Panc1 (cell line): ENCODE results near the gene SOX30. TPM values are rescaled to one million over a fixed set of nuclear protein-coding genes. Genes with fewer than 3 reads are reported as not detected.

Source experiments
- ATAC-seq: fragments of 200-7000 bp; cut with Tn5 transposase; 2 replicates; pipeline ENCODE4 v1.9.1; 2020; ENCODE audit warnings: mild to moderate bottlenecking, moderate library complexity
- BruUV-seq: library from RNA; stranded (reverse); fragments of 400-500 nt; replicated peaks from 2 replicates; lab custom pipeline; 2021; lab: Mats Ljungman, UMichigan
- CTCF ChIA-PET: fragments of 300-600 bp; sonication (Branson Sonifier 250); formaldehyde crosslinking; loops from one replicate; lab custom pipeline; 2022; ENCODE audit warnings: antibody characterized with exemption; lab: Charles Lee
- POLR2A ChIA-PET: fragments of 300-600 bp; sonication (Branson Sonifier 250); formaldehyde crosslinking; loops from one replicate; lab custom pipeline; 2022; ENCODE audit warnings: antibody characterized with exemption; lab: Charles Lee
- DNase-seq: peaks from one replicate; pipeline ENCODE4 v3.0.0-alpha.2; 2010; ENCODE audit warnings: low read depth, low spot score
- H3K27ac ChIP-seq: 2 replicates; pipeline ENCODE4 v1.5.1; 2011; ENCODE audit warnings: mild to moderate bottlenecking, low read length, inconsistent platforms
- H3K27me3 ChIP-seq: fragments of 200-500 bp; sonication (Bioruptor generic); 2 replicates; pipeline ENCODE4 v1.6.0; 2014; ENCODE audit warnings: low read length, inconsistent platforms; ENCODE audit not compliant: control insufficient read depth, insufficient read depth
- H3K36me3 ChIP-seq: fragments of 200-500 bp; sonication (Bioruptor generic); 2 replicates; pipeline ENCODE4 v1.5.1; 2014; ENCODE audit warnings: inconsistent platforms, mild to moderate bottlenecking, low read length, moderate library complexity; ENCODE audit not compliant: control insufficient read depth, insufficient read depth
- H3K4me1 ChIP-seq: 2 replicates; pipeline ENCODE4 v1.5.1; 2011; ENCODE audit warnings: inconsistent platforms, mild to moderate bottlenecking, low read length, moderate library complexity; ENCODE audit not compliant: control insufficient read depth, insufficient read depth
- H3K4me3 ChIP-seq, 2 experiments: 2 replicates each; pipeline ENCODE4 v1.5.1; 2011 to 2012; ENCODE audit warnings: low read depth in 2 of 2, low read length in 2 of 2, mild to moderate bottlenecking in 2 of 2, inconsistent platforms in 1 of 2, moderate library complexity in 1 of 2
- H3K9me3 ChIP-seq: fragments of 200-500 bp; sonication (Bioruptor generic); 2 replicates; pipeline ENCODE4 v1.5.1; 2014; ENCODE audit warnings: low read depth, mild to moderate bottlenecking, inconsistent platforms, low read length, moderate library complexity; ENCODE audit not compliant: control insufficient read depth, insufficient read depth
- CTCF ChIP-seq: fragments of 450-650 bp; IDR thresholded peaks from 2 replicates; pipeline ENCODE4 v1.5.1; 2017; ENCODE audit warnings: mild to moderate bottlenecking
- POLR2AphosphoS5 ChIP-seq: IDR thresholded peaks from 2 replicates; pipeline ENCODE4 v1.6.1; 2012; ENCODE audit warnings: mild to moderate bottlenecking, low read depth, low read length, moderate library complexity
- REST ChIP-seq, 2 experiments: IDR thresholded peaks; 2 replicates each; pipeline ENCODE4 v1.6.1; 2011 to 2012; ENCODE audit warnings: low read depth in 2 of 2, control low read depth in 1 of 2, low read length in 1 of 2, mild to moderate bottlenecking in 1 of 2, moderate library complexity in 1 of 2; ENCODE audit not compliant: insufficient read depth in 1 of 2
- SIN3A ChIP-seq: IDR thresholded peaks from 2 replicates; pipeline ENCODE4 v1.6.1; 2012; ENCODE audit warnings: low read depth, mild to moderate bottlenecking, low read length, moderate library complexity, borderline replicate concordance; ENCODE audit not compliant: insufficient read depth
- TCF7L2 ChIP-seq: IDR thresholded peaks from 2 replicates; pipeline ENCODE4 v1.6.1; 2011; ENCODE audit warnings: mild to moderate bottlenecking, low read depth, low read length, inconsistent platforms
- in situ Hi-C: cut with HindIII; loops from 2 replicates; pipeline ENCODE4 v1.10.0; 2016; ENCODE audit warnings: low sequenced_read_pairs, low pct_unique_long_range_greater_than_20kb
- intact Hi-C: fragments of 100-400 bp; cut with micrococcal nuclease; formaldehyde crosslinking; loops from one replicate; pipeline ENCODE4 v1.10.0; 2022; ENCODE audit not compliant: unreplicated experiment
- total RNA-seq: library from RNA; stranded (reverse); gene quantifications from one replicate; pipeline ENCODE4 v1.2.1, GENCODE V29; 2021; ENCODE audit not compliant: unreplicated experiment

Gene SOX30
- total RNA-seq, 1 experiment from 2014 or later, result not detected

DNA sequence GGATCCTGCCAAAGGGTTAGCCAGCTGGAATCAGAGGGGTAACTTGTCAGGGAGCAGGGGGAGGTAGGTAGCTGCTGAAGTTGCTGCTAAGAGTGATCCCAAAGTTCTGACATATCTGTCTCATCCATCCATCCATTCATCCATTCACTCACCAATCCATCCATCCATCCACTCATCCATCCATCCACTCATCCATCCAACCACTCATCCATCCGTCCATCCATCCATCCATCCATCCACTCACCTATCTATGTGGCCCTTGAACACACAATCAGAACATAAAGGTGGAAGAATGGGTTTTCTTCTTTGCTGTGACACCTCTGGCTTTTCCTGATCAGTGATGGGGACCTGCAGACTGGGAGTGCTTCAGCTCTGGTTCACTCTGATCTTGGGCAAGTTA lies 16.1 kb upstream of the SOX30 start:
- H3K9me3 ChIP-seq, result no peaks in the 10 kb centered on the region
- in situ Hi-C loops (no loop called here), intact Hi-C loops (loop anchor here (5.0 kb wide), 1 partner anchor 49 kb away; no protein-coding TSS in a partner anchor)
- no peak for TF ChIP-seq POLR2AphosphoS5
- no peak for TF ChIP-seq CTCF
- no peak for TF ChIP-seq REST (IDR thresholded peaks at IDR 0.05; ENCODE audit: insufficient read depth in 1 of 2, low read depth in 2 of 2, low read length in 1 of 2)
- no peak for TF ChIP-seq SIN3A
- no peak for TF ChIP-seq TCF7L2
- H3K4me1 ChIP-seq, result no peaks in the 10 kb centered on the region
- ChIA-PET CTCF (interaction anchor here (0.6 to 1.7 kb wide), 2 partner anchors 12 to 75 kb away, joined by 4 to 8 read pairs; partner anchors contain the start of gene LSM11), POLR2A (no interaction called here)
- no peak overlapping the region for H3K27ac ChIP-seq
- no peaks in the 10 kb centered on the region for H3K36me3 ChIP-seq
- H3K4me3 ChIP-seq, result no peak overlapping the region
- DNase-seq (no peak), ATAC-seq (peak; percentile 29; the same call in 1 of the 2 replicates)
- BruUV-seq, result no TSS peak
- peaks cover 8% of the 10 kb centered on the region for H3K27me3 ChIP-seq

GRCh38 chr5:157665467-157666070 lies 13.3 kb upstream of the SOX30 start:
- CTCF ChIA-PET, result interaction anchor here (0.7 kb wide), 1 partner anchor 88 kb away, joined by 3 read pairs; no protein-coding TSS in a partner anchor
- in situ Hi-C loops, result no loop called here
- no TSS peak for BruUV-seq

More at GRCh38 chr5:157665467-157666070, 13.3 kb upstream of the SOX30 start:
- peaks cover 5% of the 10 kb centered on the region for H3K27me3 ChIP-seq
- intact Hi-C loops, result loop anchor here (5.0 kb wide), 1 partner anchor 52 kb away; no protein-coding TSS in a partner anchor
- H3K4me3 ChIP-seq, result no peak overlapping the region
- no peaks in the 10 kb centered on the region; the same call in 1 of the 2 replicates for H3K9me3 ChIP-seq
- H3K36me3 ChIP-seq, result no peaks in the 10 kb centered on the region
- TF ChIP-seq TCF7L2 (no peak), POLR2AphosphoS5 (no peak), CTCF (no peak), REST (IDR thresholded peaks at IDR 0.05; ENCODE audit: insufficient read depth in 1 of 2, low read depth in 2 of 2, low read length in 1 of 2) (no peak), SIN3A (no peak)
- no peak overlapping the region for H3K27ac ChIP-seq
- POLR2A ChIA-PET, result no interaction called here
- no peak for DNase-seq
- ATAC-seq, result no peak
- no peaks in the 10 kb centered on the region for H3K4me1 ChIP-seq
